ENCODE results near the gene LRRC28.

- TF ChIP-seq CTCF (IDR thresholded peaks at IDR 0.05): no peak
- TF ChIP-seq POLR2AphosphoS5 (IDR thresholded peaks at IDR 0.05): no peak
- TF ChIP-seq POLR2A (IDR thresholded peaks at IDR 0.05): no peak
Observed at GRCh38 chr15:99371180-99372103, 120.2 kb downstream of the LRRC28 start.

Measured in breast epithelium (tissue), 3 donors.